Peyer's patch (tissue), 4 donors: ENCODE results near the gene PRRT3. TPM values are rescaled to one million over a fixed set of nuclear protein-coding genes. Genes with fewer than 3 reads are reported as not detected.

Source experiments
- DNase-seq, 3 donors: peaks; one replicate each; pipeline ENCODE4 v3.0.0-alpha.2; 2017 to 2019
- H3K27ac ChIP-seq, 4 donors: fragments of 200-600 bp; sonication (generic); one replicate each; pipeline ENCODE4 v1.5.1; 2016 to 2019
- H3K27me3 ChIP-seq, 2 donors: fragments of 200-600 bp; sonication (generic); one replicate each; pipeline ENCODE4 v1.5.1; 2019
- H3K36me3 ChIP-seq, 3 donors: fragments of 200-600 bp; sonication (generic); one replicate each; pipeline ENCODE4 v1.5.1; 2016 to 2019
- H3K4me1 ChIP-seq, 4 donors: fragments of 200-600 bp; sonication (generic); one replicate each; pipeline ENCODE4 v1.5.1; 2016 to 2019
- H3K4me3 ChIP-seq, 4 donors: fragments of 200-600 bp; sonication (generic); 1 replicate in 3 of 4; 2 replicates in 1 of 4; pipeline ENCODE4 v1.5.1; 2016 to 2019; ENCODE audit warnings: mild to moderate bottlenecking in 1 of 4
- H3K9me3 ChIP-seq, 4 donors: fragments of 200-600 bp; sonication (generic); one replicate each; pipeline ENCODE4 v1.5.1; 2016 to 2019; ENCODE audit warnings: mild to moderate bottlenecking in 1 of 4
- POLR2A ChIP-seq, 2 donors: fragments of 450-650 bp; IDR thresholded peaks; one replicate each; pipeline ENCODE4 v1.5.1; 2017; ENCODE audit warnings: antibody characterized with exemption in 2 of 2, mild to moderate bottlenecking in 2 of 2, moderate library complexity in 2 of 2
- total RNA-seq, 4 donors: library from RNA; depleted of rRNA; stranded (reverse); fragments of >200 nt; gene quantifications; one replicate each; pipeline ENCODE4 v1.1.0, GENCODE V29; 2016
- TF ChIP-seq, protein P1 (sequence below), 6 experiments: fragments of 450-650 bp in 4 of 6; fragments of 200-600 bp in 2 of 6; sonication (generic) in 1 of 6; IDR thresholded peaks; one replicate each; pipeline ENCODE4 v1.5.1; 2017 to 2019; ENCODE audit warnings: antibody characterized with exemption in 6 of 6, mild to moderate bottlenecking in 3 of 6, moderate library complexity in 1 of 6

PRRT3 gene
- total RNA-seq, 4 donors from 2014 or later: 1.9 to 13.2 (median 3.6) TPM

DNA sequence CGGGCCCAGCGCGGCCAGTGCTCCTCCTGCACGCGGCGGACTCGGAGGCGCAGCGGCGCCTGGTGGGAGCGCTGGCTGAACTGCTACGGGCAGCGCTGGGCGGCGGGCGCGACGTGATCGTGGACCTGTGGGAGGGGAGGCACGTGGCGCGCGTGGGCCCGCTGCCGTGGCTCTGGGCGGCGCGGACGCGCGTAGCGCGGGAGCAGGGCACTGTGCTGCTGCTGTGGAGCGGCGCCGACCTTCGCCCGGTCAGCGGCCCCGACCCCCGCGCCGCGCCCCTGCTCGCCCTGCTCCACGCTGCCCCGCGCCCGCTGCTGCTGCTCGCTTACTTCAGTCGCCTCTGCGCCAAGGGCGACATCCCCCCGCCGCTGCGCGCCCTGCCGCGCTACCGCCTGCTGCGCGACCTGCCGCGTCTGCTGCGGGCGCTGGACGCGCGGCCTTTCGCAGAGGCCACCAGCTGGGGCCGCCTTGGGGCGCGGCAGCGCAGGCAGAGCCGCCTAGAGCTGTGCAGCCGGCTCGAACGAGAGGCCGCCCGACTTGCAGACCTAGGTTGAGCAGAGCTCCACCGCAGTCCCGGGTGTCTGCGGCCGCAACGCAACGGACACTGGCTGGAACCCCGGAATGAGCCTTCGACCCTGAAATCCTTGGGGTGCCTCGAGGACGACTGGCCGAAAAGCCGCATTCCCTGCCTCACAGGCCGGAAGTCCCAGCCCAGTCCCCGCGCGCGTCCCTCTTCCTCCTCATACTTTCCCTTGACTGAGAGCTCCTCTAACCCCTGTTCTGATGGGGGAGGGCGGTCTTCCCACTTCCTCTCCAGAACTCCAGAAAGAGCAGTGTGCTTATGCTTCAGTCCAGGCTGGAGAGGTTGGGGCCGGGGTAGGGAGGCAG is 36.7 kb downstream of the PRRT3 start:
- H3K4me1 ChIP-seq: peaks cover 3 to 64% (median 15%) of the 10 kb centered on the region in 4 donors
- H3K9me3 ChIP-seq: no peaks in the 10 kb centered on the region
- H3K4me3 ChIP-seq: peak overlapping the region; percentile 49 to 69 (median 66)
- peak; percentile 35 to 84 (median 79) for DNase-seq
- TF ChIP-seq POLR2A (IDR thresholded peaks at IDR 0.05): peak; percentile 19 to 25
- TF ChIP-seq, protein P1, sequence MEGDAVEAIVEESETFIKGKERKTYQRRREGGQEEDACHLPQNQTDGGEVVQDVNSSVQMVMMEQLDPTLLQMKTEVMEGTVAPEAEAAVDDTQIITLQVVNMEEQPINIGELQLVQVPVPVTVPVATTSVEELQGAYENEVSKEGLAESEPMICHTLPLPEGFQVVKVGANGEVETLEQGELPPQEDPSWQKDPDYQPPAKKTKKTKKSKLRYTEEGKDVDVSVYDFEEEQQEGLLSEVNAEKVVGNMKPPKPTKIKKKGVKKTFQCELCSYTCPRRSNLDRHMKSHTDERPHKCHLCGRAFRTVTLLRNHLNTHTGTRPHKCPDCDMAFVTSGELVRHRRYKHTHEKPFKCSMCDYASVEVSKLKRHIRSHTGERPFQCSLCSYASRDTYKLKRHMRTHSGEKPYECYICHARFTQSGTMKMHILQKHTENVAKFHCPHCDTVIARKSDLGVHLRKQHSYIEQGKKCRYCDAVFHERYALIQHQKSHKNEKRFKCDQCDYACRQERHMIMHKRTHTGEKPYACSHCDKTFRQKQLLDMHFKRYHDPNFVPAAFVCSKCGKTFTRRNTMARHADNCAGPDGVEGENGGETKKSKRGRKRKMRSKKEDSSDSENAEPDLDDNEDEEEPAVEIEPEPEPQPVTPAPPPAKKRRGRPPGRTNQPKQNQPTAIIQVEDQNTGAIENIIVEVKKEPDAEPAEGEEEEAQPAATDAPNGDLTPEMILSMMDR (IDR thresholded peaks at IDR 0.05): peak in 4 of 6 experiments; percentile 19 to 70 (median 56)
- no peaks in the 10 kb centered on the region for H3K27me3 ChIP-seq
- H3K36me3 ChIP-seq: peaks cover 0 to 17% (median 0%) of the 10 kb centered on the region in 3 donors
- H3K27ac ChIP-seq: peak overlapping the region; percentile 76 to 94 (median 90)

DNA sequence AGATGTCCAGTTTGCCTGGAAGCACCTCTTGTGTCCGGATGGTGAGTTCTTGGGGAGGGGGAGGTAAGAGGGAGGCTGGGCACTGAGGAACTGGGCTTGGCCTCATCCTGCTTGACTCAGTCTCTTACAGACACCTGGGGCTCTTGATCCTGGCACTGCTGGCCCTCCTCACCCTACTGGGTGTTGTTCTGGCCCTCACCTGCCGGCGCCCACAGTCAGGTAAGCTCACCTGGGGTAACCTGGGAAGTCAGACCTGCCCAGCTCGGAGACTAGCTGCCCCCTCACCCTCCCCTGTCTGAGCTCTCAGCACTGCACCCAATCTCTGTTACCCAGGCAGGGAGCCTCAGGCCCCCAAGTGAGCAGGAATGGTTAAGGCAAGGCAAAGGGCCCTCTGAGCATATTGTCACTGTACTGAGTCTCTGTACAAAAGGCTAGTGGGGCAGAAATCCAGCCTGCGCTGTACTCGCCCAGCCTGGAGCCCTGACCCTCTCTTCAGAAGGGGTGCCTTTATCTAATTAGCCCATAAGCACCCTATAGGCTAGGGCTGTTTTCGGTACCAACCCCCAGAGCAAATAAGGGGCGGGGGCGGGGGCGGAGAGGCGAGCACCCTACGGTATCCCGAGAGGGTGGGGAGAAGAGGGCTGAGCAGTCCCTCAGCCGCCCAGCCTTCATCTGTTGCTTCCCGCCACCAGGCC is 37.5 kb downstream of the PRRT3 start:
- no peaks in the 10 kb centered on the region for H3K9me3 ChIP-seq
- peaks cover 3 to 64% (median 15%) of the 10 kb centered on the region in 4 donors for H3K4me1 ChIP-seq
- peaks cover 0 to 23% (median 0%) of the 10 kb centered on the region in 3 donors for H3K36me3 ChIP-seq
- H3K27ac ChIP-seq: peak overlapping the region; percentile 76 to 94 (median 90)
- TF ChIP-seq, protein P1 (IDR thresholded peaks at IDR 0.05): no peak
- TF ChIP-seq POLR2A (IDR thresholded peaks at IDR 0.05): peak in 1 of 2 donors; percentile 4
- no peaks in the 10 kb centered on the region for H3K27me3 ChIP-seq
- no peak for DNase-seq
- peak overlapping the region; percentile 49 to 69 (median 66) for H3K4me3 ChIP-seq

- TF ChIP-seq, protein P1 (IDR thresholded peaks at IDR 0.05): no peak
- no peak for TF ChIP-seq POLR2A (IDR thresholded peaks at IDR 0.05)
These were observed 38.2 kb downstream of the PRRT3 start for GRCh38 chr3:9914011-9914410.

GRCh38 chr3:9913601-9914000 is 38.6 kb downstream of the PRRT3 start:
- H3K27me3 ChIP-seq: no peaks in the 10 kb centered on the region

More at GRCh38 chr3:9914011-9914410, 38.2 kb downstream of the PRRT3 start:
- DNase-seq: no peak
- H3K4me3 ChIP-seq: no peak overlapping the region
- no peaks in the 10 kb centered on the region for H3K27me3 ChIP-seq
- H3K36me3 ChIP-seq: peaks cover 0 to 25% (median 0%) of the 10 kb centered on the region in 3 donors
- H3K4me1 ChIP-seq: peaks cover 3 to 64% (median 15%) of the 10 kb centered on the region in 4 donors
- H3K27ac ChIP-seq: peak overlapping the region in 2 of 4 donors; percentile 94
- H3K9me3 ChIP-seq: no peaks in the 10 kb centered on the region

More at GRCh38 chr3:9913601-9914000, 38.6 kb downstream of the PRRT3 start:
- Histone ChIP-seq H3K9me3 (no peaks in the 10 kb centered on the region), H3K36me3 (peaks cover 0 to 28% (median 0%) of the 10 kb centered on the region in 3 donors), H3K27ac (peak overlapping the region in 2 of 4 donors; percentile 3 to 94), H3K4me1 (peaks cover 3 to 63% (median 15%) of the 10 kb centered on the region in 4 donors), H3K4me3 (no peak overlapping the region)
- TF ChIP-seq, protein P1 (IDR thresholded peaks at IDR 0.05): no peak
- TF ChIP-seq POLR2A (IDR thresholded peaks at IDR 0.05): no peak
- no peak for DNase-seq
